NCI-H2196 (cell line): ENCODE results near the gene H1-8.

ENCODE experiments used
- DNase-seq: peaks from one replicate; lab custom pipeline; 2025; ENCODE audit not compliant: unreplicated experiment; lab: John Stamatoyannopoulos, UW

Gene H1-8

DNA sequence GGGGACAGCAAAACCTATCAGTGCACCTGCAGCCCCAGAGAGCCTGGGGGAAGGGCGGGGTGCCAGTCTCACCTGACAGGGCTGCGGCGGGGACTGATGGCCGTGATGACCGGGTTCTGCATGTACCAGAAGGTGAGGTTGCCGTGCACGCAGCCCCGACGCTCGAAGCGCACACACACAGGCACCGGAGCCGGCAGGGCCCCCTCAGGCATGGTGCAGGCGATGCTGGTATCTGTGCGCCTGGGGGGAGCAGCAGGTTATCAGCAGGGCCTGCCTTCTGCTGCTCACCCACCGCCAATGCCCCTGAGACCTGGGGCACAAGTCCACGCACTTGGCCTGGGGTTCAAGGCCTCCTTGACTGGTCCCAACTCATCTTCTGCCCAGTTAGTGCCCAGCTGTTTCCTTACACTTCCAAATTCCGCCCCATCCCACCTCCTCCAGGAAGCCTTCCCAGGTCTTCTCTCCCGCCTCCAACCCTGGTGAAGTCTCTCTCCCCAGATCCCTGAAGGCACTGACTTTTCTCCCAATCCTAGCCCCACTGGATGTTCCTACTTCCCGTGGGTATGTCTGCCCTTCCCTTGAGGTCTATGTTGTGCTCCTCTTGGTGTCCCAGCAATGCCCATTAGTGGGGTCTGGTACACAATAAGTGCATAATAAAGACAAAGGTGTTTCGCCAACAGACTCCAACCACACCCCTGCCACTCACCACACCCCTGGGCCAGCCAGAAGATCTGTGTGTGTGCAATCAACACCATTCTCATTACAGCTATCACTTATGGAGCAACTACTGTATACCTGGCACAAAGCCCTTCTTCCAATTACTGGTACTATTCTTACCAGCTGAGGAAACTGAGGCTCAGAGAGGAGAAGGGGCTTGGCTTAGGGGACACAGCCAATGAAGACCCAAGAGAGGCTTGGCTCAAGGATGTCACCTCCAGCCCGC lies 28.9 kb downstream of the H1-8 start:
- no peak for DNase-seq

DNA sequence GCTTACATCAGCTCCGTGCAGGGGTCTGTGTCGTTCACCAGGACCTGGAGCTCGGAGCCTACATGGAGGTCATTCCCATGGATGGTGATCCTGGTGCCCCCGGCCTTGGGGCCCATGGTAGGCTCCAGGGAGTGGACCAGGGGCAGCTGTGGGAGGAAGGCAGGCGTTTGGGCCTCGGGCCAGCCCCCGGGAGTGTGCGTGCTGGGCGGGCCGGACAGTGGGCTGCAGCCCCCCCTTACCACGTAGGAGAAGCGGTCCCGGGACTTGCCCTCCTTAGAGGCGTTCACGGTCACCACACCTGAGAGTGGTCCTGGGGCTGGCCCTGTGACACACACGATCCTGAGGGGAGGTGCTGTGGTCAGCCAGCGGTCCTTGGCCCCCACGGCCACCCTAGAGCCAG lies 29.6 kb downstream of the H1-8 start:
- no peak for DNase-seq

- DNase-seq = no peak
Measured at GRCh38 chr3:129573493-129573892, 30.5 kb downstream of the H1-8 start.

- no peak for DNase-seq
Measured at GRCh38 chr3:129574206-129574605, 31.2 kb downstream of the H1-8 start.

DNA sequence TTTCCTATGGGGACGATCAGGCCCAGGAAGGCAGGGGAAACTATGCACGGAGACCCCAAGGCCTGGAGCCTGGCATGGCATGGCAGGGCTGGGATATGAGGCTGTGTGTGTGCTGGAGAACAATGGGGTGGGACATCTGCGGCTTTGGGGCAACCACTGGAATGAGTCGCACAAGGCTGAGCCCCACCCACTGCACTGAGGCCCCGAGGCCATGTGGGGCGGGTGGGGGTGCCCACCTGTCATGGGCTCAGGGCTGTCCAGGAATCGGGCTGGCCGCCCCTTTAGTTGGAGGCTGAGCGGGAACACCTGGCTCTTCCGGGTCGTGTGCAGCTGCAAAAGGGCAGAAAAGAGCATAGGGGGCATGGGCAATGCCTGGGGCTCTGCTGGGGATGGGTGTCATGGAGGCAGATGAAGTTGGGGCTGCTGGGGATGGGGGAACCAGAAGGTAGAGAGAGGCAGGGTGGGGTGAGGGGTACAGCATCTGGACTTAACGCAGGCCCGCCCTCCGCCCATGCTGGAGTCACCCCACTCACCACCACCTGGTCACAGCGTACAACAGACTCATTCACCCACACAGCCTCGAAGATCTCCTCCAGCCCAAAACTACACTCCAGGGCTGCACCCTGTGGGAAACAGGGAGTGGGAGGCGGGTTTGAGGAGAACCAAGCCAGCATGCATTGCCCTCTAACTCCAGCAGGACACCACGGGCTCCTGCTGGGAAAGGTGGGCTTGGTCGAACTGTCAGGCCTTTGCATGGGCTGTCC lies 32.4 kb downstream of the H1-8 start:
- DNase-seq = no peak

- DNase-seq = no peak
Measured at GRCh38 chr3:129575997-129576384, 33.0 kb downstream of the H1-8 start.

GRCh38 chr3:129576514-129577352 lies 33.8 kb downstream of the H1-8 start:
- DNase-seq = peak; percentile 69

DNA sequence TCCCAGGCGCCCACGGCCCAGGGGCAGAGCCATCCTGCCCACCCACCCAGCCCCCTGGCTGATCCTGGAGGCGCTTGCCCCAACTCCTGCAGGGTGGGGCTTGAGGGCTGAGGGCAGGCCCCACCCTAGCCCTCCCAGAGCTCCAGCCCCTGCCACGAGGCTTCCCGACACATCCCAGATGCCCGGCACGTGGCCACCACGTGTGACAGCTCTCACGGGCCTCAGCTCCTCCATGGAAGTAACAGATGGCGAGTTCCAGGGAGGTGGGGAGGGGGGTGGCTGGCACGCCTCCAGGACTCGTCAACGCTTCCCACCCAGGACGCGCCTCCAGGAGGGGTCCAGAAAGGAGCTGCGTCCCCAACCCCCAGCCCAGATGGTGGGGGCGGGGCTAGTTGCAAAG lies 34.4 kb downstream of the H1-8 start:
- no peak for DNase-seq

GRCh38 chr3:129577925-129578786 lies 35.2 kb downstream of the H1-8 start:
- no peak for DNase-seq

- no peak for DNase-seq
Measured at GRCh38 chr3:129579991-129580390, 37.0 kb downstream of the H1-8 start.

GRCh38 chr3:129581623-129582022 lies 38.6 kb downstream of the H1-8 start:
- DNase-seq = no peak

GRCh38 chr3:129582799-129583198 lies 39.8 kb downstream of the H1-8 start:
- no peak for DNase-seq

- no peak for DNase-seq
Measured at GRCh38 chr3:129583289-129583688, 40.3 kb downstream of the H1-8 start.

GRCh38 chr3:129584631-129585030 lies 41.7 kb downstream of the H1-8 start:
- no peak for DNase-seq

GRCh38 chr3:129585949-129586657 lies 43.1 kb downstream of the H1-8 start:
- DNase-seq = no peak

DNA sequence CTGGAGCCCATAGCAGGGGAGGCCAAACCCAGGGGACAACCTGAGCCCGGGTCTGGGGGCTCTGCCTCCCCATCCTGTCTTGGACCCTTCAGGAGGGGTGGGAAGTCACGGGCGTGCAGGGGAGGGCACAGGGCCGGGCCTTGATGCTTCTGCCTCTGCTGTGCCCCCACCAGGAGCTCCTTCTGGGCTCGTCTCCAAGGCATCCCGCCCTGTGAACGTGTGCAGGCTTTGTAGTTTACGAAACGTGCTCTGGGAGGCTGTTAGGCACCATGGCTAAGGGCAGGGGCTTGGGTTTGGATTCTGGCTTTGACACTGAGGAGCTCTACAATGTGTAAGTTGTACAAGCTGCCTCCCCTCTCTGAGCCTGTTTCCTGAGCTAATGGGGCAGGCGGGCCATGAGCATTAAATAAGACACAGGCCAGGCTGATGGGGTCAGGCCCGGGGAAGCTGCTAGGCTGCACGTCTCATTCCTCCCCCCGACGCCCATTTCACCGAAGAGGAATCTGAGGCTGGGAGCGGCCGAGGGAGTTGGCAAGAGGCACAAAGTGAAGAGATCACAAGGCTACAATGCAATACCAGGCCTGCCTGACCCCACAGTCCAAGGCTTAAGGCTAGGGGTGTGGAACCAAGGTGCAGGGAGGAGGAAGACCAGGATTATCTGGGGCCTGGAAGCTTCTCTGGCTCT lies 43.9 kb downstream of the H1-8 start:
- no peak for DNase-seq

GRCh38 chr3:129587566-129588210 lies 44.7 kb downstream of the H1-8 start:
- no peak for DNase-seq

GRCh38 chr3:129590215-129590614 lies 47.2 kb downstream of the H1-8 start:
- no peak for DNase-seq

- no peak for DNase-seq
Measured at GRCh38 chr3:129591932-129592331, 49.0 kb downstream of the H1-8 start.
